ENCODE data around the gene HECW1.
"Not testable (repeated sequence)": the region's sequence is repeated elsewhere in the genome, so short reads cannot be mapped to it uniquely, and the experiment has no call there.

The HECW1 gene

DNA sequence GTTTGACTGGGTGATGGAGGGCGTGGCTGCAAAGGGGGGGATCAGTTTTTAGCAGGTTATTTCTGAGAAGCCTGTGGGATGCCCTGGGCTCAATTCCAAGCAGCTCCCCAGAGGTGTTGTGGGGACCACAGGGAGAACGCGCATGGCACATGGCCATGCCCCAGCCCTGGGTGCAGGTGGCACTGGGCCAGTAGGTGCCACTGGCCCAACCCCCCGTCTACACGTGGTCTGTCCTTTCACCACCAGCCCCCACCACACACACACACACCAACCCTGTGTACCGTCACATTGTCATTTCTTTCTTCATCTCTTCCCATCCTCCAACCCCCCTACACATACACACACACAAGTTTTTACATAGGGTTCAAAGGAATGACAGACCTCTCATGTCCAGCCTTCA is 355.4 kb downstream of the HECW1 start:
- DNase-seq (ENCODE audit: low spot score) = no peak

DNA sequence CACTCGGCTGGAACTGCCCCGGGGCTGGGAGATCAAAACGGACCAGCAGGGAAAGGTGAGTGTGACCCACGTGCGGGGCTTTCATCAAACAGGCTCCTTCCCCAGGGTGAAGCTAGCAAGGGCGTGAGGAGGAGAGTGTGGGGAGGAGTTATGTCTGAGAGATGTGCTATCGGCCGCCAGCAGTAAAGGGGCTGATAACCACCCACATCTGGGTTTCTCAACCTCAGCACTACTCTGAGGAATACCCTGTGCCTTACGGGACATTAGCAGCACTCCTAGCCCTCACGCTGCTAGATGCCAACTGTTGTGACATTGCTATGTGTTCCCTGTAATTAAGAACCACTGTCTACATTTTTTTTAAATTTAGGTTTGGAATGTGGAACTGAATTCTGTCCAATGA is 356.6 kb downstream of the HECW1 start:
- DNase-seq (ENCODE audit: low spot score) = no peak

GRCh38 chr7:43470110-43470509 is 357.7 kb downstream of the HECW1 start:
- no peak for DNase-seq (ENCODE audit: low spot score)

- no peak for DNase-seq (ENCODE audit: low spot score)
Observed at GRCh38 chr7:43475983-43476382, 363.5 kb downstream of the HECW1 start.

GRCh38 chr7:43476896-43477295 is 364.4 kb downstream of the HECW1 start:
- no peak for DNase-seq (ENCODE audit: low spot score)

- DNase-seq (ENCODE audit: low spot score) = no peak
Observed at GRCh38 chr7:43479042-43479441, 366.6 kb downstream of the HECW1 start.

GRCh38 chr7:43479543-43479942 is 367.1 kb downstream of the HECW1 start:
- no peak for DNase-seq (ENCODE audit: low spot score)

- no peak for DNase-seq (ENCODE audit: low spot score)
Observed at GRCh38 chr7:43480581-43480980, 368.1 kb downstream of the HECW1 start.

DNA sequence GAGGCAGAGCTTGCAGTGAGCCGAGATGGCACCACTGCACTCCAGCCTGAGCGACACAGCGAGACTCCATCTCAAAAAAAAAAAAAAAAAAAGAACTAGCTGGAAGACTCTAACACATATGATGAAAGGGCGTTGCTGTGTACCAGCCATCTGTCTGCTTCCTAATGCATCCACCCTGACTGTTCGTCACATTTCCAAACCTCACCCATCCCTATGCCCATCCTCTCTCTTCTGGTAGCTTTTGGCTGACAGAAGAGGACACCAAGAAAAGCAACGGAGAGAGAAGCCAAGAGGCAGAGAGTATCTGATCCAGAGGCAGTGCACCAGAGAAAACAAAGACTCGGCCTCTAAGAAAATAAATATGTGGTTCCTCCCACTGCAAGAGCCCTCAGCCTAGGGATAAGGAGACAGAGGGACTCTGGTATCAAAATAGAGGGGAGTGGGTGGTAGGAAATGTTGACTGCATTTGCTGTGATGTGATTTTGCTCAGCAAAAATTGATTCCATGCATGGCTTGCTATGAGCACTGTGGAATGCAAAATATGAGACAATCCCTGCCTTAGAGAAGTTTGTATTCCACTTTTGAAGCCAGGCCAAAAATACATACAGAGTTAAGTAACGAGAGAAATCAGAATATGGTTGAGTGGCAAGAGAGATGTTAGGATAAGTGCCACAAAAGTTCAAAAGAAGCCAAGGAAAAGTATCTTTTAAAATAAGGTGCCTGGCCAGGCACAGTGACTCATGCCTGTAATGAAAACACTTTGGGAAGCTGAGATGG is 369.6 kb downstream of the HECW1 start:
- DNase-seq (ENCODE audit: low spot score) = no peak

- DNase-seq (ENCODE audit: low spot score) = no peak
Observed at GRCh38 chr7:43482679-43483252, 370.3 kb downstream of the HECW1 start.

- DNase-seq (ENCODE audit: low spot score) = no peak
Observed at GRCh38 chr7:43484678-43485395, 372.4 kb downstream of the HECW1 start.

GRCh38 chr7:43485580-43485979 is 373.1 kb downstream of the HECW1 start:
- DNase-seq (ENCODE audit: low spot score) = no peak

DNA sequence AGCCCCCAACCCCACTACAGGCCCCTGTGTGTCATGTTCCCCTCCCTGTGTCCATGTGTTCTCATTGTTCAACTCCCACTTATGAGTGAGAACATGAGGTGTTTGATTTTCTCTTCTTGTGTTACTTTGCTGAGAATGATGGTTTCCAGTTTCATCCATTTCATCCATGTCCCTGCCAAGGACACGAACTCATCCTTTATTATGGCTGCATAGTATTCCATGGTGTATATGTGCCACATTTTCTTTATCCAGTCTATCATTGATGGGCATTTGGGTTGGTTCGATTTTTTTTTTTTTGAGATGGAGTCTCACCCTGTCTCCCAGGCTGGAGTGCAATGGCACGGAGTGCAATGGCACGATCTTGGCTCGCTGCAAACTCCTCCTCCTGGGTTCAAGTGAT is 373.6 kb downstream of the HECW1 start:
- not testable (repeated sequence) for DNase-seq (ENCODE audit: low spot score)

DNA sequence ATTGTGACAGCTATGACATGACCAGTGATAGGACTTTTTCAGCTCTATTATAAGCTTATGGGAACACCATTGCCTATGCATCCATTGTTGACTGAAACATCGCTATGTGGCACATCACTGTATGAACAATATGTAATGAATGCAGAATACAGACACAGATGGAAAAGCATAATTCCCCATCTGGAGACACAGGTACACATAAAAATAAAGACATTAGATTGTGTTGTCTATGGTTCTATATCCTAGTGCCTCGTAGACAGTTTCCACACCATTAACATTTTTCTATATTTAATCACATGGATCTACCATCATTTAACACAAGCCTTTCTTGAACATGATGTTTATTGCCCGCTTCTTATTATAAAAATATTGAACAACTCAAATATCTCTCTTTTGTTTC is 374.2 kb downstream of the HECW1 start:
- no peak for DNase-seq (ENCODE audit: low spot score)

DNA sequence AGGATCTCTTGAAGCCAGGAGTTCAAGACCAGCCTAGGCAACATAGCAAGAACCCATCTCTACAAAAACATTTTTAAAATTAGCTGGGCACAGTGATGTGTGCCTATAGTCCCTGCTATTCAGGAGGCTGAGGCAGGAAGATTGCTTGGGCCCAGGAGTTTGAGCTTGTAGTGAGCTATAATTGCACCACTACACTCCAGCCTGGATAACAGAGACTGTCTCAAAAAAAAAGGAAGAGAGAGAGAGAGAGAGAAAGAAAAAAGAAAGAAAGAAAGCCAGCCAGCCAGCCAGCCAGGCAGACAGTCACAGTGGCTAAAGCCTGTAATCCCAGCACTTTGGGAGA is 375.3 kb downstream of the HECW1 start:
- no peak for DNase-seq (ENCODE audit: low spot score)

GRCh38 chr7:43489257-43489656 is 376.8 kb downstream of the HECW1 start:
- DNase-seq (ENCODE audit: low spot score) = no peak

DNA sequence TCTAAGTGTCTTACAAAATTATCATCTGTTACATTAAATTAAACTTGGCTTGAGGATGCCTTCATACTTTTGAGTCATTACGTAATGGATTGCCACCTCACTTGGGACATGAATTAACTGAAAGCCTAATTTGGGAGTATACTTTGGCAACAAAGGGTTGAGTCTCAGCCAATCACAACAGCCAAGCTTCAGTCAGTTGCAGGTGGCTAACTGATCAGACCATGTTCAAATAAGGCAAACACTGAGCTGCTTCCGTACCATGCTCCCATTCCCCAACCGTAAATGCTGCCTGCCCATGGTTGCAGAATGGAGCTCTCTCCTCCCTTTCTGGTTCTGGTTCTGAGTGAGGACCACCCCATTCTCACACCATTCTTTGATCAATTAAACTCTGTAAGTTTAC is 377.6 kb downstream of the HECW1 start:
- no peak for DNase-seq (ENCODE audit: low spot score)

GRCh38 chr7:43491123-43491522 is 378.7 kb downstream of the HECW1 start:
- DNase-seq (ENCODE audit: low spot score) = no peak

DNA sequence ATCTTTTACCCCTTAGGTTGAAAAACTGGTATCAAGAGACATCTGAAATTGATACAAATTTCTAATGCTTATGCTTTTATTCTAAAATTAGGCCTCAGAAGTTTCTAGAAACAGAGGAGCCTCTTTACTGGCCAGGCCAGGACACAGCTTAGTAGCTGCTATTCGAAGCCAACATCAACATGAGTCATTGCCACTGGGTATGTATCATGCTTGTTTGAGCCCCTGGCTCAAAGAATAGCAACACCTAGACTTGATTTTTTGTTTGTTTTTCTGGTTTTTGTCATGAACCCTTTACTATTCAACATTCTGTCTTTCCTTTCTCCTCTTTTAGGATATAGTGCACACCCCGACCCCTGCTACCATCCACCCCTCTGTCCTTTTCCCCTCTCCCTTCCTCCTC is 379.5 kb downstream of the HECW1 start:
- no peak for DNase-seq (ENCODE audit: low spot score)

DNA sequence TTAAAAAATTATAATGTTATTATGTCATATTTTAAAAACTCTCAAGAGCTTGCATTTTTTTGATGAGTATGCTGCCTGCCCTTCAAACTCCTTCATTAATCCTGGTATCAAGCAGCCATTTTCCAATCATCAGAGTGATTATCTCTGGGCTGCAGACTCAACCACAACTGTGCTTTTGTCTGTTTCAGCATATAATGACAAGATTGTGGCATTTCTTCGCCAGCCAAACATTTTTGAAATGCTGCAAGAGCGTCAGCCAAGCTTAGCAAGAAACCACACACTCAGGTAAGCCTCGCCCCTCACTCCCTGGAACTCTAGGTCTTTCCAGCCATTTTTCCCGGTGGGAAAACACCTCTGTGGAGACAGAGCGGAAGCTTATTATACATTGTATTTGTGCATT is 380.4 kb downstream of the HECW1 start:
- no peak for DNase-seq (ENCODE audit: low spot score)

DNA sequence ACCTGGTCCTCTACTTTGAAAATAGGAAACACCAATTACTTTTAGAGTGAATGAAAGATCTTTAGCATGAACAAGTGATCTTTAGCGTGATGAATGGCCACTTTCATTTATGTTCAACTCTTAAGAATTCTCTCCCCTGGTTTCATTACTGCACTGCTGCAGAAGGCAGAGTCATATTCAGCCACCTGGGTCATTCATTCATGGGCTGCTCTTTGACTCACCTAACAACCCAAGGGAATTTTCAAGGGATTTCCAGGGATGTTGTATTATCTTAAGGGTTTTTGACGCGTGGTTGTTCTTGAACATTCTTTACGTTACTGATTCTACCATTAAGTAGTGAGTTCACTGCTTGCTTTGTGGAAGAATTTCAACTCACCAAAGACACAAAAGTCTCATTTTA is 383.1 kb downstream of the HECW1 start:
- no peak for DNase-seq (ENCODE audit: low spot score)

- DNase-seq (ENCODE audit: low spot score) = no peak
Observed at GRCh38 chr7:43496596-43496995, 384.1 kb downstream of the HECW1 start.

DNA sequence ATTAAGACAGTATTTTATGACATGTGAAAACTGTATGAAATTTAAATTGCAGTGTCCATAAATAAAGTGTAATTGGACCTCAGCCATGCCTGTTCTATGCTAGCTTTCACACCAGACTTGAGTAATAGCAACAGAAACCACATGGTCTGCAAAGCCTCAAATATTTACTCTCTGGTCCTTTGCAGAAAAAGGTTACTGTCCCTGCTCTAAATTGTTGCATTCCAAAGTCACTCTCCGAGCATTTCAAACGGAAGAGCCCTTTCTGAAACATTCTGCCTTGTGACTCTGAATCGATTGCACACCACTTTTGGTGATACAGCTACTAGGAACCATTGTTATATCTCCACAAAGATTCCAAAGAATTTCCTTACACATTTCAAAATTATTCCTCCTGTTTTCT is 389.4 kb downstream of the HECW1 start:
- no peak for DNase-seq (ENCODE audit: low spot score)

DNA sequence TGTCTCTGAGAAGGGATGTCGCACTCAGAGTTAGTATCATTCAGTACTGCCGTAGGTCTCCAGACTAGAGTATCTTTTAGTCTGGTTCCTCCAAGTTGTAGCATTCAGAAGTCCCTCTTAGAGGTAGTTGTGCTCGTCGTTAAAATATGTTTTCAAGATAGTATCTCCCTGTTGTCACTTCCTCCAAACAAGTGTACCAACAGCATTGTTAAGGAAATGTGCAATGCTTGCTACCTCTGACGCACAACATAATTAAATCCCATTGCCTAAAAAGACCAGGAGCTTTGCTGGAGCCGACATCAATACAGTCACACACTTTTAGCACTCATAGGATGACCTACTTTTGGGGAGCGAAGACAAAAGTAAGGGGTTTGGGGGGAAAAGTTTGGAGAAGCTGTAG is 390.5 kb downstream of the HECW1 start:
- no peak for DNase-seq (ENCODE audit: low spot score)
